Measurements from ENCODE around the gene CTNND2.

The CTNND2 gene

DNA sequence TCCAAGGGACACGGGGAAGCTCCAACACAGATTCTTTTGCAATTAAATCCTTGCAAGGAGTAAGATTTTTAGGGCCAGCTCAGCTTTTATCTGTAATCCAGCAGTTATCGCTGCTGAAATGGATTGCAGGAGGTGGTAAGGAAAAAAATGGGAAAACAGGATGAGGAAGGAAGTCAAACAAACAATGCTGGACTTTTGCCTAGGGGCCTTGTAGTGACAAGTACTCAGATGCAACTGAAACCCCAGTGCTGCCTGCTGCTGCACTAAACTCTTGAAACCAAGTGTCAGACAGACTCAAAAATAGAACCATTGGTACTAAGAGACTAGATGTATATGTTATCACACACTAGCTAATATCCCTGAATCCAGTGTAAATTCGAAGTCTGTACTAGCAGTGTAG lies 309.2 kb downstream of the CTNND2 start:
- FAIRE-seq = no peak

DNA sequence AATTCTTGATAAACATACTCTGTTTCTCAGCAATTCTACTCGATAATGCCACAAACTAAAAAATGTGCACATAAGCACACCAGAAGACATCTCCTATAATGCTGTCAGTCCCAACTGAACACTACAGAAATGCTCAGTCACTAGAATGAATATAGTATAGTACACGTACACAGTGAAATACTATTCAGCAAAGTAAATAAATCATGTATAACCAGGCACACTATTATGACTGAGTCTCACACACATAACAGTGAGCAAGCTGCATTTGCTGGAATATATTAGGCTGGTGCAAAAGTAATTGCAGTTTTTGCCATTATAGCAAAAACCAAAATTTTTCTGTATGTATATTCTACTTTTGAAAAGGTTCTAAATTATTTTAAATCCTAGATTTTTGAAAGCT lies 310.2 kb downstream of the CTNND2 start:
- DNase-seq (ENCODE audit: insufficient read length, low spot score) (no peak), FAIRE-seq (no peak)
- TF ChIP-seq, protein P1, sequence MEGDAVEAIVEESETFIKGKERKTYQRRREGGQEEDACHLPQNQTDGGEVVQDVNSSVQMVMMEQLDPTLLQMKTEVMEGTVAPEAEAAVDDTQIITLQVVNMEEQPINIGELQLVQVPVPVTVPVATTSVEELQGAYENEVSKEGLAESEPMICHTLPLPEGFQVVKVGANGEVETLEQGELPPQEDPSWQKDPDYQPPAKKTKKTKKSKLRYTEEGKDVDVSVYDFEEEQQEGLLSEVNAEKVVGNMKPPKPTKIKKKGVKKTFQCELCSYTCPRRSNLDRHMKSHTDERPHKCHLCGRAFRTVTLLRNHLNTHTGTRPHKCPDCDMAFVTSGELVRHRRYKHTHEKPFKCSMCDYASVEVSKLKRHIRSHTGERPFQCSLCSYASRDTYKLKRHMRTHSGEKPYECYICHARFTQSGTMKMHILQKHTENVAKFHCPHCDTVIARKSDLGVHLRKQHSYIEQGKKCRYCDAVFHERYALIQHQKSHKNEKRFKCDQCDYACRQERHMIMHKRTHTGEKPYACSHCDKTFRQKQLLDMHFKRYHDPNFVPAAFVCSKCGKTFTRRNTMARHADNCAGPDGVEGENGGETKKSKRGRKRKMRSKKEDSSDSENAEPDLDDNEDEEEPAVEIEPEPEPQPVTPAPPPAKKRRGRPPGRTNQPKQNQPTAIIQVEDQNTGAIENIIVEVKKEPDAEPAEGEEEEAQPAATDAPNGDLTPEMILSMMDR (IDR thresholded peaks at IDR 0.05; ENCODE audit: insufficient read depth, missing control alignments) = no peak

More for the DNA sequence above, 309.2 kb downstream of the CTNND2 start:
- TF ChIP-seq, protein P1 (IDR thresholded peaks at IDR 0.05; ENCODE audit: insufficient read depth, missing control alignments) = no peak
- DNase-seq (ENCODE audit: insufficient read length, low spot score) = no peak

DNA sequence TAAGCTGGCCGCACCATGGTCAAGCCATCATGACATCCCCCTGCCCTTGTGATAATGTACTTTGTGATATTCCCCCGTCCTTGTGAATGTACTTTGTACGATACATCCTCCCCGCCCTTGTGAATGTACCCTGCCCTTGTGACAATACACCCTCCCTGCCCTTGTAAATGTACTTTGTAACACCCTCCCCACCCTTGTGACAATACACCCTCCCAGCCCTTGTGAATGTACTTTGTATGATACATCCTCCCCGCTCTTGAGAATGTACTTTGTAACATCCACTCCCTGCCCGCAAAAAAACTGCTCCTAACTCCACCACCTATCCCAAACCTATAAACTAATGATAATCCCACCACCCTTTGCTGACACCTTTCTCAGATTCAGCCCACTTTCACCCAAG lies 313.8 kb downstream of the CTNND2 start:
- no peak for DNase-seq (ENCODE audit: insufficient read length, low spot score)
- no peak for FAIRE-seq

DNA sequence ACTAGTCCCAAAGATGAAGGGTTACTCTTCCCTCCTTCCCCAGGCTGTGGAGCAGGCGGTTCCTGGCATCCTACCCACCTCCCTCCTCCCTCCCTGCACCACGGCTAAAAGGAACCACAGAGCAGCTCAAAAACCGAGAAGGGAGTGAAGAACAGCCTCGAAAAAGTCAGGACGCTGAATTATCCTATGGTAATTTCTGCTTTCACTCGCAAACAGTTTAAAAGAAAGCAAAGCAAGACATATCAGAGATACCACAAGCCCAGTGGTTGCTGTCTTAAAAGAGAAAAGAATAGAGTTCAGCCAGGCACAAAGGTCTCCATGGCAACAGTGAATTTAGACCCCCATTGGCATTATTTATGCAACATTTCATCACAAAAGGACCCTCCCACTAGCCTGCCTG lies 315.4 kb downstream of the CTNND2 start:
- FAIRE-seq = no peak
- TF ChIP-seq, protein P1 (IDR thresholded peaks at IDR 0.05; ENCODE audit: insufficient read depth, missing control alignments) = no peak
- no peak for DNase-seq (ENCODE audit: insufficient read length, low spot score)

More for the DNA sequence above, 313.8 kb downstream of the CTNND2 start:
- TF ChIP-seq, protein P1 (IDR thresholded peaks at IDR 0.05; ENCODE audit: insufficient read depth, missing control alignments) = no peak

DNA sequence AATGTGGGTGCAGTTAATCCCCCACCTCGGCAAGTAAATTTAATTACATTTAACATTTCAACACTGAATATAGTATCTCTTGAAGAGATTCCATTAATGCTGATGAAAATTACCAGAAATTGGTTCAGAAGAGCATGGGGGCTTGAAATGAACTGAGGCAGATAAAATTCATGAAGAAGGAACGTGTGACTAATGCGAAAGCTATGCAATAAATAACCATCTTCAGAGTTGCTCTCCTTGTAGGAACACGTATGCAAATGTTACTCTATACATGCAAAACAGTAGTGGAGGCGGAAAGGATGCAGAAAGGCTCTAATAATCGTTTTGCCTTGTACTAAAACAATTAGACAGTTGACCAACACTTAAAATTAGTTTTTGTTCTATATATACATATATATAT lies 320.2 kb downstream of the CTNND2 start:
- DNase-seq (ENCODE audit: insufficient read length, low spot score) (no peak), FAIRE-seq (no peak)
- TF ChIP-seq, protein P1 (IDR thresholded peaks at IDR 0.05; ENCODE audit: insufficient read depth, missing control alignments) = no peak

DNA sequence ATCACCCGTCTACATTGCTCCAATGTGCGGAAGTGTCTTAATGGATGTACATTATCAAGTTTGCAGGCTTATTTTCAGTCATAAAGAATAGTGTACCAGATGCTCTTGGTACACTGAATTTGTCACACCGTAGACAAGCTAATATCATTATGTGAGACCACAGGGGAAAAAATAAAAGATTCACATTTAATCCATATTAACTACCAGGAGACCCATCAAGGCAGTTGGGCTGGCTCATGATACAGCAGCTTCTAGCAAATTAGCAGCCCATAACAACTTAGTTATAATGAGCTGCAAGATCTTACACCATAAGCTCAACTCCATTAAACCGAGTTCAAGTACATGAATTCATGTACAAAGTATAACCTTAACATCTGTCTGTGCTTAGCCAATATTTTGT lies 324.9 kb downstream of the CTNND2 start:
- FAIRE-seq = no peak
- TF ChIP-seq, protein P1 (IDR thresholded peaks at IDR 0.05; ENCODE audit: insufficient read depth, missing control alignments) = no peak
- DNase-seq (ENCODE audit: insufficient read length, low spot score) = no peak

DNA sequence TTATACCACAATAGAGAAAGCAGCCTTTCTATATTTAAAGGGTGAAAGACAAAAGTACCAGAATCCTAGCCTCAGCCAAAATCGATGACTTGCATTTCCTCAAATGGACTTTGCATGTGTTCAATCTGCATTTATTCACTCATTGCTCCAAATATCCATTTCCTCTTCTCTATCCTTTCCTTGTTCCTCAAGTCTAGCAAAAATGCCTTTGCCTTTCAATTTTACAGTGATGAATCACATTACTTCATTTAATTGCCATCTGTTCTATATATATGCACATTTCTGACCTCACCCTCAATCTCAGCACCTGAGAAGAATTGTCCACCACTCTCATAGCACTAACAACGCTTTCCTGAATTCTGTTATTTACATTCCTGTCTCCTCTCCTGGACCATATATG lies 329.5 kb downstream of the CTNND2 start:
- DNase-seq (ENCODE audit: insufficient read length, low spot score) (no peak), FAIRE-seq (no peak)
- TF ChIP-seq, protein P1 (IDR thresholded peaks at IDR 0.05; ENCODE audit: insufficient read depth, missing control alignments) = no peak

Measured in D721Med (cell line).